H9 (cell line): ENCODE data around the gene DBF4. TPM values are rescaled to one million over a fixed set of nuclear protein-coding genes. Genes with fewer than 3 reads are reported as not detected.
"Not testable (repeated sequence)": the region's sequence is repeated elsewhere in the genome, so short reads cannot be mapped to it uniquely, and the experiment has no call there.

ENCODE experiments used
- DNase-seq: peaks from one replicate; pipeline ENCODE4 v3.0.0-alpha.2; 2017
- H2AFZ ChIP-seq: one replicate; pipeline ENCODE4 v1.6.1; 2013; ENCODE audit warnings: mild to moderate bottlenecking, low read length, control low read depth, moderate library complexity
- H2AK5ac ChIP-seq: 2 replicates; pipeline ENCODE4 v1.6.1; 2013; ENCODE audit warnings: low read length, control low read depth, mixed read lengths; ENCODE audit not compliant: insufficient read length
- H2BK120ac ChIP-seq: one replicate; pipeline ENCODE4 v1.6.1; 2013; ENCODE audit warnings: low read depth, mild to moderate bottlenecking, low read length, control low read depth, inconsistent platforms; ENCODE audit not compliant: poor library complexity, severe bottlenecking
- H2BK12ac ChIP-seq: 2 replicates; pipeline ENCODE4 v1.6.1; 2013; ENCODE audit warnings: low read length, control low read depth, mixed read lengths, low read depth; ENCODE audit not compliant: insufficient read length
- H2BK15ac ChIP-seq: 2 replicates; pipeline ENCODE4 v1.6.1; 2013; ENCODE audit warnings: low read depth, low read length, control low read depth
- H2BK20ac ChIP-seq: one replicate; pipeline ENCODE4 v1.6.1; 2013; ENCODE audit warnings: low read depth, mild to moderate bottlenecking, low read length, control low read depth, inconsistent platforms; ENCODE audit not compliant: poor library complexity, severe bottlenecking
- H2BK5ac ChIP-seq: 2 replicates; pipeline ENCODE4 v1.6.1; 2013; ENCODE audit warnings: low read length, control low read depth, mixed read lengths; ENCODE audit not compliant: insufficient read length
- H3K14ac ChIP-seq: 2 replicates; pipeline ENCODE4 v1.6.1; 2013; ENCODE audit warnings: low read length, control low read depth; ENCODE audit not compliant: insufficient read depth
- H3K18ac ChIP-seq: 2 replicates; pipeline ENCODE4 v1.6.1; 2013; ENCODE audit warnings: low read depth, mild to moderate bottlenecking, mixed read lengths, low read length, control low read depth; ENCODE audit not compliant: insufficient read length
- H3K23ac ChIP-seq: 2 replicates; pipeline ENCODE4 v1.6.1; 2013; ENCODE audit warnings: low read length, control low read depth, mixed read lengths, low read depth; ENCODE audit not compliant: insufficient read length
- H3K23me2 ChIP-seq: 2 replicates; pipeline ENCODE4 v1.6.1; 2013; ENCODE audit warnings: low read depth, mild to moderate bottlenecking, mixed read lengths, low read length, control low read depth; ENCODE audit not compliant: insufficient read length, poor library complexity, severe bottlenecking
- H3K27ac ChIP-seq: 2 replicates; pipeline ENCODE4 v1.5.1; 2013; ENCODE audit warnings: low read length, control low read depth, mixed read lengths, low read depth; ENCODE audit not compliant: insufficient read length
- H3K27me3 ChIP-seq: 2 replicates; pipeline ENCODE4 v1.6.1; 2013; ENCODE audit warnings: low read length, control low read depth, inconsistent platforms; ENCODE audit not compliant: insufficient read depth
- H3K4ac ChIP-seq: 2 replicates; pipeline ENCODE4 v1.6.1; 2013; ENCODE audit warnings: low read depth, mild to moderate bottlenecking, control low read depth, inconsistent platforms, low read length, moderate library complexity
- H3K4me1 ChIP-seq: 2 replicates; pipeline ENCODE4 v1.6.1; 2013; ENCODE audit warnings: low read length, control low read depth, inconsistent platforms; ENCODE audit not compliant: insufficient read depth
- H3K4me2 ChIP-seq: 2 replicates; pipeline ENCODE4 v1.6.1; 2013; ENCODE audit warnings: low read length, control low read depth, mixed read lengths; ENCODE audit not compliant: insufficient read length, insufficient read depth
- H3K56ac ChIP-seq: 2 replicates; pipeline ENCODE4 v1.6.1; 2013; ENCODE audit warnings: low read depth, mild to moderate bottlenecking, mixed read lengths, low read length, control low read depth; ENCODE audit not compliant: insufficient read length
- H3K79me1 ChIP-seq: 2 replicates; pipeline ENCODE4 v1.6.1; 2013; ENCODE audit warnings: low read depth, mild to moderate bottlenecking, moderate library complexity, low read length, control low read depth, inconsistent platforms; ENCODE audit not compliant: insufficient read depth, poor library complexity, severe bottlenecking
- H3K79me2 ChIP-seq: 2 replicates; pipeline ENCODE4 v1.6.1; 2013; ENCODE audit warnings: low read length, control low read depth, inconsistent platforms; ENCODE audit not compliant: insufficient read depth
- H3K9ac ChIP-seq: 2 replicates; pipeline ENCODE4 v1.6.1; 2013; ENCODE audit warnings: low read length, control low read depth, mixed read lengths; ENCODE audit not compliant: insufficient read length; ENCODE audit errors: extremely low read depth
- H3K9me3 ChIP-seq: one replicate; pipeline ENCODE4 v1.6.1; 2013; ENCODE audit warnings: low read depth, low read length, inconsistent platforms; ENCODE audit not compliant: control insufficient read depth
- H3T11ph ChIP-seq: one replicate; pipeline ENCODE4 v1.6.1; 2013; ENCODE audit warnings: mild to moderate bottlenecking, low read length, control low read depth, inconsistent platforms
- H4K20me1 ChIP-seq: one replicate; pipeline ENCODE4 v1.6.1; 2013; ENCODE audit not compliant: control insufficient read depth, insufficient read length, insufficient read depth
- H4K5ac ChIP-seq: 2 replicates; pipeline ENCODE4 v1.6.1; 2013; ENCODE audit warnings: low read depth, mild to moderate bottlenecking, mixed read lengths, low read length, control low read depth; ENCODE audit not compliant: insufficient read length
- H4K8ac ChIP-seq: replicated peaks from 2 replicates; pipeline ENCODE4 v1.6.1; 2013; ENCODE audit warnings: low read length, control low read depth, mixed read lengths, low read depth; ENCODE audit not compliant: insufficient read length
- H4K91ac ChIP-seq: 2 replicates; pipeline ENCODE4 v1.6.1; 2013; ENCODE audit warnings: low read depth, mild to moderate bottlenecking, moderate library complexity, mixed read lengths, low read length, control low read depth; ENCODE audit not compliant: insufficient read length
- H3K27ac Mint-ChIP-seq, 3 experiments: 2 replicates in 2 of 3; 3 replicates in 1 of 3; pipeline ENCODE4 v1.8.0; 2020 to 2021; ENCODE audit warnings: mixed read lengths in 3 of 3, mild to moderate bottlenecking in 1 of 3, moderate library complexity in 1 of 3
- H3K27me3 Mint-ChIP-seq: 2 replicates; pipeline ENCODE4 v1.8.0; 2021; ENCODE audit warnings: low read depth, mild to moderate bottlenecking, moderate library complexity, mixed read lengths
- H3K36me3 Mint-ChIP-seq, 3 experiments: 2 replicates in 2 of 3; 3 replicates in 1 of 3; pipeline ENCODE4 v1.8.0; 2020 to 2021; ENCODE audit warnings: low read depth in 3 of 3, mixed read lengths in 3 of 3; ENCODE audit not compliant: insufficient read depth in 1 of 3
- H3K4me1 Mint-ChIP-seq, 2 experiments: 2 replicates each; pipeline ENCODE4 v1.8.0; 2020; ENCODE audit warnings: mixed read lengths in 2 of 2
- H3K4me3 Mint-ChIP-seq, 2 experiments: 2 replicates in 1 of 2; 3 replicates in 1 of 2; pipeline ENCODE4 v1.8.0; 2020 to 2021; ENCODE audit warnings: mild to moderate bottlenecking in 2 of 2, mixed read lengths in 2 of 2, moderate library complexity in 1 of 2
- H3K9me3 Mint-ChIP-seq, 2 experiments: 2 replicates in 1 of 2; 3 replicates in 1 of 2; pipeline ENCODE4 v1.8.0; 2020; ENCODE audit warnings: mild to moderate bottlenecking in 2 of 2, mixed read lengths in 2 of 2, moderate library complexity in 1 of 2
- CTCF ChIP-seq: fragments of 200-600 bp; sonication (generic); conservative IDR thresholded peaks from 3 replicates; pipeline ENCODE4 v1.8.0; 2021; ENCODE audit warnings: antibody characterized with exemption, mild to moderate bottlenecking
- WGBS: extraction: QIAGEN DNeasy Blood & Tissue Kit; methylation state at CpG from one replicate; pipeline ENCODE4 v1.1.7; 2013; ENCODE audit warnings: missing lambda C conversion rate, low lambda C conversion rate, mixed read lengths; ENCODE audit not compliant: insufficient read length; ENCODE audit errors: extremely low coverage; 5-methylcytosine and 5-hydroxymethylcytosine counted together
- total RNA-seq: library from RNA; stranded (reverse); gene quantifications from 2 replicates; pipeline ENCODE4 v1.2.1, GENCODE V29; 2021

Gene DBF4
- total RNA-seq, 1 experiment from 2014 or later = 75.9 TPM

- Histone ChIP-seq H3K56ac (no peak overlapping the region), H3K9ac (no peak overlapping the region), H4K91ac (no peak overlapping the region), H3K23me2 (peaks cover 8% of the 10 kb centered on the region), H3K4ac (no peak overlapping the region), H3K9me3 (no peaks in the 10 kb centered on the region), H2AK5ac (no peak overlapping the region), H3K23ac (no peak overlapping the region), H3K18ac (no peak overlapping the region), H4K8ac (no peak overlapping the region), H2BK20ac (no peak overlapping the region), H3K14ac (no peak overlapping the region), H3K27me3 (no peaks in the 10 kb centered on the region), H4K20me1 (no peaks in the 10 kb centered on the region), H2BK5ac (no peak overlapping the region), H3K4me1 (no peaks in the 10 kb centered on the region), H2BK120ac (no peak overlapping the region), H2AFZ (no peak overlapping the region), H3K27ac (no peak overlapping the region), H3K79me1 (peaks cover 7% of the 10 kb centered on the region), H3K4me2 (no peak overlapping the region), H2BK15ac (no peak overlapping the region), H4K5ac (no peak overlapping the region), H3T11ph (no peak overlapping the region), H2BK12ac (no peak overlapping the region), H3K79me2 (peaks cover 9% of the 10 kb centered on the region; the same call in 1 of the 2 replicates)
- H3K27me3 Mint-ChIP-seq = no peaks in the 10 kb centered on the region; the same call in 1 of the 2 replicates
- H3K27ac Mint-ChIP-seq = no peak overlapping the region
- peaks cover 17 to 32% of the 10 kb centered on the region in 2 experiments; a peak in 4 of 5 replicates for H3K9me3 Mint-ChIP-seq
- no CpG with 5 or more reads among the region's 5 CpGs for WGBS
- H3K36me3 Mint-ChIP-seq = peaks cover 17 to 56% (median 40%) of the 10 kb centered on the region in 3 experiments
- peaks cover 15 to 18% of the 10 kb centered on the region in 2 experiments for H3K4me1 Mint-ChIP-seq
- TF ChIP-seq CTCF = no peak
- no peak overlapping the region; a peak in 1 of 5 replicates for H3K4me3 Mint-ChIP-seq
- DNase-seq = no peak
Observed at GRCh38 chr7:87872346-87872745, 3.9 kb upstream of the DBF4 start.

GRCh38 chr7:87873328-87873727, 3.0 kb upstream of the DBF4 start:
- H4K20me1 ChIP-seq, H3K4ac ChIP-seq, H3K18ac ChIP-seq, H3K14ac ChIP-seq, H4K5ac ChIP-seq, H3T11ph ChIP-seq, H2BK20ac ChIP-seq, H3K23ac ChIP-seq, H2AFZ ChIP-seq, H3K79me1 ChIP-seq, DNase-seq, H2BK5ac ChIP-seq, H3K27me3 ChIP-seq, H3K27ac ChIP-seq, H3K4me3 Mint-ChIP-seq, H3K9ac ChIP-seq, H3K56ac ChIP-seq, H3K27ac Mint-ChIP-seq, H2BK12ac ChIP-seq, H3K27me3 Mint-ChIP-seq, H4K91ac ChIP-seq, H4K8ac ChIP-seq, H3K9me3 ChIP-seq, H3K23me2 ChIP-seq, H3K4me1 ChIP-seq, H2BK15ac ChIP-seq, H2AK5ac ChIP-seq, H3K4me2 ChIP-seq, H2BK120ac ChIP-seq: not testable (repeated sequence)
- H3K4me1 Mint-ChIP-seq = peaks cover 20 to 24% of the 10 kb centered on the region in 2 experiments
- peaks cover 13 to 27% of the 10 kb centered on the region in 2 experiments; a peak in 4 of 5 replicates for H3K9me3 Mint-ChIP-seq
- H3K79me2 ChIP-seq = peaks cover 18% of the 10 kb centered on the region; the same call in 1 of the 2 replicates
- peaks cover 14 to 52% (median 36%) of the 10 kb centered on the region in 3 experiments for H3K36me3 Mint-ChIP-seq
- no CpG with 5 or more reads among the region's 10 CpGs for WGBS
